Hepatocyte (in vitro differentiated cells): Measurements from ENCODE around the gene MACF1. TPM values are rescaled to one million over a fixed set of nuclear protein-coding genes. Genes with fewer than 3 reads are reported as not detected.

Source experiments
- DNase-seq: peaks from one replicate; pipeline ENCODE4 v3.0.0-alpha.2; 2016; ENCODE audit warnings: low spot score
- H2AFZ ChIP-seq: fragments of 200-600 bp; sonication (generic); 2 replicates; pipeline ENCODE4 v1.6.0; 2016; ENCODE audit warnings: antibody characterized with exemption, mild to moderate bottlenecking
- H3K27ac ChIP-seq: fragments of 200-600 bp; sonication (generic); 2 replicates; pipeline ENCODE4 v1.5.1; 2016; ENCODE audit warnings: mild to moderate bottlenecking
- H3K27me3 ChIP-seq: fragments of 200-600 bp; sonication (generic); 2 replicates; pipeline ENCODE4 v1.6.1; 2016
- H3K36me3 ChIP-seq: fragments of 200-600 bp; sonication (generic); replicated peaks from 2 replicates; pipeline ENCODE4 v1.5.1; 2016; ENCODE audit warnings: low read depth; ENCODE audit not compliant: insufficient read depth
- H3K4me1 ChIP-seq: fragments of 200-600 bp; sonication (generic); 2 replicates; pipeline ENCODE4 v1.5.1; 2016; ENCODE audit warnings: mild to moderate bottlenecking, moderate library complexity; ENCODE audit not compliant: insufficient read depth
- H3K4me2 ChIP-seq: fragments of 200-600 bp; sonication (generic); 2 replicates; pipeline ENCODE4 v1.6.0; 2016
- H3K4me3 ChIP-seq: fragments of 200-600 bp; sonication (generic); 2 replicates; pipeline ENCODE4 v1.5.1; 2016; ENCODE audit warnings: mild to moderate bottlenecking
- H3K79me2 ChIP-seq: fragments of 200-600 bp; sonication (generic); 2 replicates; pipeline ENCODE4 v1.6.0; 2017; ENCODE audit warnings: mild to moderate bottlenecking
- H3K9me2 ChIP-seq: fragments of 200-600 bp; sonication (generic); replicated peaks from 2 replicates; pipeline ENCODE4 v1.6.0; 2017; ENCODE audit warnings: mild to moderate bottlenecking; ENCODE audit not compliant: insufficient read depth
- H3K9me3 ChIP-seq: fragments of 200-600 bp; sonication (generic); 2 replicates; pipeline ENCODE4 v1.5.1; 2016; ENCODE audit warnings: low read depth, mild to moderate bottlenecking
- H4K20me1 ChIP-seq: fragments of 200-600 bp; sonication (generic); 2 replicates; pipeline ENCODE4 v1.6.0; 2016; ENCODE audit warnings: mild to moderate bottlenecking; ENCODE audit not compliant: insufficient read depth, poor library complexity, severe bottlenecking
- CTCF ChIP-seq: fragments of 200-600 bp; sonication (generic); IDR thresholded peaks from 2 replicates; pipeline ENCODE4 v1.5.1; 2016; ENCODE audit warnings: antibody characterized with exemption, mild to moderate bottlenecking; ENCODE audit not compliant: poor library complexity
- EZH2 ChIP-seq: fragments of 200-600 bp; sonication (generic); IDR thresholded peaks from 2 replicates; pipeline ENCODE4 v1.6.1; 2016; ENCODE audit warnings: antibody characterized with exemption, mild to moderate bottlenecking, borderline replicate concordance
- EZH2phosphoT487 ChIP-seq: fragments of 200-600 bp; sonication (generic); IDR thresholded peaks from one replicate; pipeline ENCODE4 v1.6.1; 2018; ENCODE audit warnings: antibody characterized with exemption, mild to moderate bottlenecking, low read depth, moderate library complexity; ENCODE audit not compliant: unreplicated experiment, severe bottlenecking
- WGBS: methylation state at CpG from one replicate; pipeline ENCODE4 v1.1.6; 2016; ENCODE audit warnings: low lambda C conversion rate; ENCODE audit errors: missing lambda C conversion rate; 5-methylcytosine and 5-hydroxymethylcytosine counted together
- polyA plus RNA-seq: library from polyadenylated mRNA; unstranded; fragments of >200 nt; fragmentation: Nextera tagmentation; extraction: Ambion mirVana; gene quantifications from 2 replicates; pipeline ENCODE4 v1.2.1, GENCODE V29; 2016
- total RNA-seq: library from RNA; depleted of rRNA; stranded (reverse); fragments of >200 nt; gene quantifications from 2 replicates; pipeline ENCODE4 v1.2.3, GENCODE V29; 2014

MACF1 gene
- total and polyA plus RNA-seq, 2 experiments from 2014 or later = 47.1 to 136 TPM

DNA sequence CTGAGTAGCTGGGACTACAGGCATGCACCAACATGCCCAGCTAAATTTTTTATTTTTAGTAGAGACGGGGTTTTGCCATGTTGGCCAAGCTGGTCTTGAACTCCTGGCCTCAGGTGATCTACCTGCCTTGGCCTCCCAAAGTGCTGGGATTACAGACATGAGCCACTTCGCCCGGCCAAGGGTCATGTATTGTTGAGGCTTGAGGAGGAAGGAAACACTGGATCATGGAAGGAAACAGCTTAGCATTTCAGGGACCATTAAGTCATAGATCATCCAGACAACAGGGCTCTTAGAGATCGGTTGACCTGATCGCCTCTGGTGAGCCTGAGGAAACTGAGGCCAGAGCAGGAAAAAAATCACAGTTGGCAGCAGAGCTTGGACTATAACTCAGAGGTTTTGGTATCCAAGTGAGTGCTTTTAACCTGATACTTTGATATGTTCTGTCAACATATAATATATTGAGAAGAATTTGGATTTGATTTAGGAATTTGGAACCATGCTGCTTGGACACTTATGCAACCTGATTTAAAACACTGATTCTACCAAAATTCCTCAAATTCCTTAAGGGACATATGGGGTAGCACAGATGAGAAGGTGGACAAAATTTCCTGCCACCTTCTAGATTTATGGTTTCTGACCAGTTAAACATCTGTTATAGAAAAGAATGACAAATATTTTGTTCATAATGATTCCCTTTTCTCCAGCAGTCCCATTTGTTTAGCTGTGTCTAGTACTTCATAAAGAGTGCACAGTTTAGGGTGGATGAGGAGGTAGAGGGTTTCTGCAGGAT lies 273.8 kb downstream of the MACF1 start:
- H3K79me2 ChIP-seq = no peaks in the 10 kb centered on the region
- TF ChIP-seq CTCF (no peak), EZH2phosphoT487 (no peak), EZH2 (no peak)
- H3K9me2 ChIP-seq = no peaks in the 10 kb centered on the region
- no peak for DNase-seq
- no peaks in the 10 kb centered on the region for H3K9me3 ChIP-seq
- no peak overlapping the region for H2AFZ ChIP-seq
- no peaks in the 10 kb centered on the region for H4K20me1 ChIP-seq
- H3K27me3 ChIP-seq = no peaks in the 10 kb centered on the region
- H3K27ac ChIP-seq = no peak overlapping the region
- 93% methylated on average over 5 of the region's 5 CpGs for WGBS
- no peaks in the 10 kb centered on the region for H3K36me3 ChIP-seq
- H3K4me3 ChIP-seq = no peak overlapping the region
- H3K4me1 ChIP-seq = no peaks in the 10 kb centered on the region
- H3K4me2 ChIP-seq = no peak overlapping the region

DNA sequence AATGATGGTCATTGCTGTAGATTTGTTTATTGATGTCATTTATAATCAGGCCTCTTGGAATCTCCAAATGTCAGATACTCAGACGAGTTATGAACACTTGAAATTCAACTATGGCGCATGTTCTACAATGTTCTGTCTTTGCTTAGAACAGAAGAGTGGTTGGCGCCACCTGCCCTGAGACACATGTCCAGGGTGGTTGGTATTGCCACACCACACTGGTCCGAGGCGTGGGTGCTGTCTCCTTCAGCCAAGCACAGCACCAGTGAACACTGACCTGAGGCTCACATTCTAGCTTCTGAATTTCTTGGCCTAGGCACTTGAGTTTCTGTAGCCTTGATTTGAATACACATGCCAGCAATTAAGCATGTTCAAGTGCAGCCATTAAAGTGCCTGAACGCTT lies 276.8 kb downstream of the MACF1 start:
- Histone ChIP-seq H3K9me3 (no peaks in the 10 kb centered on the region), H4K20me1 (no peaks in the 10 kb centered on the region), H3K36me3 (no peaks in the 10 kb centered on the region), H3K27me3 (no peaks in the 10 kb centered on the region), H3K79me2 (no peaks in the 10 kb centered on the region), H3K9me2 (no peaks in the 10 kb centered on the region), H3K4me2 (no peak overlapping the region), H3K4me3 (no peak overlapping the region), H3K27ac (no peak overlapping the region), H2AFZ (no peak overlapping the region), H3K4me1 (no peaks in the 10 kb centered on the region)
- TF ChIP-seq CTCF (no peak), EZH2phosphoT487 (no peak), EZH2 (no peak)
- DNase-seq = no peak
- 93% methylated on average over 6 of the region's 6 CpGs for WGBS

GRCh38 chr1:39483276-39483675 lies 278.8 kb downstream of the MACF1 start:
- Histone ChIP-seq H3K36me3 (no peaks in the 10 kb centered on the region), H2AFZ (no peak overlapping the region), H3K27ac (no peak overlapping the region), H3K9me2 (no peaks in the 10 kb centered on the region), H3K4me2 (no peak overlapping the region), H3K27me3 (no peaks in the 10 kb centered on the region), H4K20me1 (no peaks in the 10 kb centered on the region), H3K9me3 (no peaks in the 10 kb centered on the region), H3K4me1 (no peaks in the 10 kb centered on the region), H3K4me3 (no peak overlapping the region), H3K79me2 (no peaks in the 10 kb centered on the region)
- TF ChIP-seq CTCF = no peak
- no peak for TF ChIP-seq EZH2phosphoT487
- no peak for TF ChIP-seq EZH2
- 67% methylated on average over 1 of the region's 1 CpG for WGBS
- DNase-seq = no peak
